ENCODE data around the gene ANKRD36. TPM values are rescaled to one million over a fixed set of nuclear protein-coding genes. Genes with fewer than 3 reads are reported as not detected.
"Not testable (repeated sequence)": the region's sequence is repeated elsewhere in the genome, so short reads cannot be mapped to it uniquely, and the experiment has no call there.

ANKRD36 gene
- total RNA-seq, 1 donor from 2014 or later = 33.3 TPM

GRCh38 chr2:97293687-97294086 lies 180.7 kb downstream of the ANKRD36 start:
- H3K27me3 Mint-ChIP-seq; H3K4me3 Mint-ChIP-seq; H3K27ac Mint-ChIP-seq; DNase-seq (ENCODE audit: extremely low spot score, unreplicated experiment); H3K36me3 Mint-ChIP-seq; H3K4me1 Mint-ChIP-seq (ENCODE audit: unreplicated experiment); H3K9me3 Mint-ChIP-seq: not testable (repeated sequence)

Other genes starting within 250 kb of the ANKRD36 start
- 45.5 and 58.1 TPM in 2 replicates for gene SEMA4C, start 243.1 kb upstream of the ANKRD36 start, total RNA-seq (ENCODE audit: low replicate concordance)
- 0.22 TPM in 1 of 2 replicates, not detected in the other for gene FAM178B, start 126.6 kb upstream of the ANKRD36 start, total RNA-seq (ENCODE audit: low replicate concordance)
- 12.6 and 31.8 TPM in 2 replicates for gene FAHD2B, start 18.3 kb upstream of the ANKRD36 start, total RNA-seq (ENCODE audit: low replicate concordance)

All from type B pancreatic cell (in vitro differentiated cells).